CD4-positive, alpha-beta T cell (primary cell): ENCODE data around the gene BICRAL. TPM values are rescaled to one million over a fixed set of nuclear protein-coding genes. Genes with fewer than 3 reads are reported as not detected.

Source experiments
- ATAC-seq: fragments of 200-7000 bp; cut with Tn5 transposase; one replicate; pipeline ENCODE4 v1.10.0; 2022; ENCODE audit warnings: mild to moderate bottlenecking; ENCODE audit not compliant: poor library complexity
- CTCF ChIA-PET: fragments of 350-600 bp; sonication (Branson Sonifier 250); formaldehyde crosslinking; loops from one replicate; lab custom pipeline; 2021; ENCODE audit warnings: antibody characterized with exemption, inconsistent platforms; lab: Charles Lee
- POLR2A ChIA-PET: fragments of 350-600 bp; sonication (Branson Sonifier 250); formaldehyde crosslinking; loops from one replicate; lab custom pipeline; 2021; ENCODE audit warnings: antibody characterized with exemption, inconsistent platforms; lab: Charles Lee
- DNase-seq, 14 experiments: peaks; one replicate each; pipeline ENCODE4 v3.0.0-alpha.2; 2013 to 2020; ENCODE audit warnings: mixed read lengths in 2 of 14
- H3K27ac ChIP-seq, 2 donors: one replicate each; pipeline versions ENCODE4 v1.5.1 to v1.7.0; 2013; ENCODE audit warnings: low read length in 2 of 2, low read depth in 1 of 2, mild to moderate bottlenecking in 1 of 2
- H3K27me3 ChIP-seq, 2 experiments: 1 replicate in 1 of 2; 2 replicates in 1 of 2; pipeline versions ENCODE4 v1.6.1 to v1.7.0; 2013; ENCODE audit warnings: low read length in 2 of 2, control low read depth in 1 of 2, mild to moderate bottlenecking in 1 of 2, moderate library complexity in 1 of 2; ENCODE audit not compliant: insufficient read depth in 2 of 2, control insufficient read depth in 1 of 2
- H3K36me3 ChIP-seq: one replicate; pipeline ENCODE4 v1.6.1; 2013; ENCODE audit warnings: low read length, control low read depth; ENCODE audit not compliant: insufficient read depth
- H3K4me1 ChIP-seq: one replicate; pipeline ENCODE4 v1.6.1; 2013; ENCODE audit warnings: low read length, control low read depth; ENCODE audit not compliant: insufficient read depth
- H3K4me3 ChIP-seq: one replicate; pipeline ENCODE4 v1.5.1; 2013; ENCODE audit warnings: mild to moderate bottlenecking, low read length, moderate library complexity
- H3K9me3 ChIP-seq, 2 experiments: 1 replicate in 1 of 2; 2 replicates in 1 of 2; pipeline versions ENCODE4 v1.6.1 to v1.7.0; 2013; ENCODE audit warnings: low read length in 2 of 2, mild to moderate bottlenecking in 2 of 2, control low read depth in 1 of 2, moderate library complexity in 1 of 2; ENCODE audit not compliant: control insufficient read depth in 1 of 2, insufficient read depth in 1 of 2
- H3K27ac Mint-ChIP-seq: one replicate; pipeline ENCODE4 v1.8.0; 2020; ENCODE audit warnings: mixed read lengths
- H3K27me3 Mint-ChIP-seq: one replicate; pipeline ENCODE4 v1.8.0; 2021; ENCODE audit warnings: mixed read lengths
- H3K36me3 Mint-ChIP-seq: one replicate; pipeline ENCODE4 v1.8.0; 2021; ENCODE audit warnings: low read depth, mixed read lengths
- H3K4me1 Mint-ChIP-seq: one replicate; pipeline ENCODE4 v1.8.0; 2021; ENCODE audit warnings: low read depth, mixed read lengths
- H3K4me3 Mint-ChIP-seq: one replicate; pipeline ENCODE4 v1.8.0; 2020; ENCODE audit warnings: mild to moderate bottlenecking, mixed read lengths
- H3K9me3 Mint-ChIP-seq: one replicate; pipeline ENCODE4 v1.8.0; 2020; ENCODE audit warnings: mixed read lengths
- intact Hi-C, 2 experiments: fragments of 100-400 bp; cut with DNase I in 1 of 2; cut with micrococcal nuclease in 1 of 2; formaldehyde crosslinking; loops; one replicate each; pipeline versions ENCODE4 v1.15.1 to v1.9.0; 2023 to 2025; cut with DNase I, micrococcal nuclease
- total RNA-seq, 174 experiments: library from RNA in 2 of 174; stranded (reverse) in 2 of 174; gene quantifications; one replicate each; pipeline ENCODE4 v1.2.3 and lab custom pipeline; 2021 to 2026
- TF ChIP-seq, protein P1 (sequence below): fragments of 200-600 bp; IDR thresholded peaks from one replicate; pipeline ENCODE4 v1.8.0; 2022; ENCODE audit warnings: antibody characterized with exemption, mild to moderate bottlenecking

BICRAL gene
- total RNA-seq, 2 experiments from 2014 or later = 15.0 to 15.8 TPM

DNA sequence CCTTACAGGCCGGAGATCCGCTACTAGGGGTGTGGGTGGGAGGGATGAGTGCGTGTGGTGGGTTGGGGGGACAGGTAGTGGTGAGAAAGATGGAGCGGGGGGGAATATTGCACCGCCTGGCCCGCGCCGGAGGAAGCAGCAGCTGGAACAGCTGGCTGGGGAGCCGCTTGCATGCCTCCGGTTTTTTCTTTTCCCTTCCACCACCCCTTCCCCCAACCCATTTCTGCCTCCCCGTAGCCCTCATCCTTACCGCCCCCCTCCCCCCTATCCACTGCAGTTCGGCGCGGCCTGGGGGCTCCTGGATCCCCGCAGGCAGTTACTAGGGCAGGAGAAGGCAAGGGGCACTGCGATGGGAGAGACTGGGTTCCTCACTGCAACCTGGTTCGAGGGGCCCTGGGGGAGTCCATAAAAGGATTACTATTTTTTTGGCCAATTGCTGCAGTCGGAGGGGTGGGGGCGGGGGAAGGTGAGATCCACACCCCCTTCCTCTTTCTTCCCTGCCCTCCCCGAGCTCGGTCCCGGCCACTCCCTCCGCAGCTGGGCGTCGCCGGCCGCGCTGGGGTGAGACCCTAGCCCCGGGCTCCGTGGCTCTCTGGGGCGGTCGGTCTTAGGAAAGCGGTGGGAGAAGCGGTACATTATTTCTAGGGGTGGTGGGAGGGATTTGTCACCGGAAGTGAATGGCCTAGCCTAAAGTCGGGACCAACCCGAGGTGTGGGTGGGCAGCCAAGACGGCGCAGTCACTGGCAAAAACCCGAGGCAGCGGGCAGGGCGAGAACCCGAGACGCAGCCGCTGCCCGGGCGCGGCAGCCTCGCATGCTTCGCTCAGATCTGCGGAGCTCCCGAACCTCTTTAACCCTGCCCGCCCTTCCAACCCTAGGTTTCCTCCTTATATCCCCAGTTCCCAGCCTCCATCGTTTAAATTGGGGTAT, 35.1 kb upstream of the BICRAL start:
- peak; percentile 69 to 92 (median 80) for DNase-seq
- Histone ChIP-seq H3K27me3 (no peaks in the 10 kb centered on the region), H3K4me3 (peak overlapping the region; percentile 96), H3K4me1 (peaks cover 43% of the 10 kb centered on the region), H3K36me3 (peaks cover 3% of the 10 kb centered on the region), H3K9me3 (peaks cover 5 to 34% of the 10 kb centered on the region in 2 experiments), H3K27ac (peak overlapping the region; percentile 83 to 94)
- no peaks in the 10 kb centered on the region for H3K27me3 Mint-ChIP-seq
- H3K27ac Mint-ChIP-seq = peak overlapping the region; percentile 96
- peaks cover 40% of the 10 kb centered on the region for H3K36me3 Mint-ChIP-seq
- CTCF ChIA-PET = interaction anchor here (0.7 to 4.4 kb wide), 8 partner anchors 8 to 133 kb away, joined by 3 to 23 read pairs (median 6); partner anchors contain the start of gene RPL7L1
- peak; percentile 22 for ATAC-seq
- H3K9me3 Mint-ChIP-seq = peaks cover 8% of the 10 kb centered on the region
- peak overlapping the region; percentile 100 for H3K4me3 Mint-ChIP-seq
- TF ChIP-seq, protein P1, sequence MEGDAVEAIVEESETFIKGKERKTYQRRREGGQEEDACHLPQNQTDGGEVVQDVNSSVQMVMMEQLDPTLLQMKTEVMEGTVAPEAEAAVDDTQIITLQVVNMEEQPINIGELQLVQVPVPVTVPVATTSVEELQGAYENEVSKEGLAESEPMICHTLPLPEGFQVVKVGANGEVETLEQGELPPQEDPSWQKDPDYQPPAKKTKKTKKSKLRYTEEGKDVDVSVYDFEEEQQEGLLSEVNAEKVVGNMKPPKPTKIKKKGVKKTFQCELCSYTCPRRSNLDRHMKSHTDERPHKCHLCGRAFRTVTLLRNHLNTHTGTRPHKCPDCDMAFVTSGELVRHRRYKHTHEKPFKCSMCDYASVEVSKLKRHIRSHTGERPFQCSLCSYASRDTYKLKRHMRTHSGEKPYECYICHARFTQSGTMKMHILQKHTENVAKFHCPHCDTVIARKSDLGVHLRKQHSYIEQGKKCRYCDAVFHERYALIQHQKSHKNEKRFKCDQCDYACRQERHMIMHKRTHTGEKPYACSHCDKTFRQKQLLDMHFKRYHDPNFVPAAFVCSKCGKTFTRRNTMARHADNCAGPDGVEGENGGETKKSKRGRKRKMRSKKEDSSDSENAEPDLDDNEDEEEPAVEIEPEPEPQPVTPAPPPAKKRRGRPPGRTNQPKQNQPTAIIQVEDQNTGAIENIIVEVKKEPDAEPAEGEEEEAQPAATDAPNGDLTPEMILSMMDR = no peak
- H3K4me1 Mint-ChIP-seq = peaks cover 39% of the 10 kb centered on the region
- POLR2A ChIA-PET = interaction anchor here (0.5 to 13.7 kb wide), 43 partner anchors 9 to 1675 kb away, joined by 3 to 1427 read pairs (median 8); partner anchors contain the start of genes BICRAL, CNPY3, CUL7 and DNPH1
- intact Hi-C loops = loop anchor here (1.0 to 10.0 kb wide), 6 partner anchors 20 to 133 kb away; partner anchors contain the start of genes RPL7L1 (in 2 of the 2) and BICRAL (in 1 of the 2)

DNA sequence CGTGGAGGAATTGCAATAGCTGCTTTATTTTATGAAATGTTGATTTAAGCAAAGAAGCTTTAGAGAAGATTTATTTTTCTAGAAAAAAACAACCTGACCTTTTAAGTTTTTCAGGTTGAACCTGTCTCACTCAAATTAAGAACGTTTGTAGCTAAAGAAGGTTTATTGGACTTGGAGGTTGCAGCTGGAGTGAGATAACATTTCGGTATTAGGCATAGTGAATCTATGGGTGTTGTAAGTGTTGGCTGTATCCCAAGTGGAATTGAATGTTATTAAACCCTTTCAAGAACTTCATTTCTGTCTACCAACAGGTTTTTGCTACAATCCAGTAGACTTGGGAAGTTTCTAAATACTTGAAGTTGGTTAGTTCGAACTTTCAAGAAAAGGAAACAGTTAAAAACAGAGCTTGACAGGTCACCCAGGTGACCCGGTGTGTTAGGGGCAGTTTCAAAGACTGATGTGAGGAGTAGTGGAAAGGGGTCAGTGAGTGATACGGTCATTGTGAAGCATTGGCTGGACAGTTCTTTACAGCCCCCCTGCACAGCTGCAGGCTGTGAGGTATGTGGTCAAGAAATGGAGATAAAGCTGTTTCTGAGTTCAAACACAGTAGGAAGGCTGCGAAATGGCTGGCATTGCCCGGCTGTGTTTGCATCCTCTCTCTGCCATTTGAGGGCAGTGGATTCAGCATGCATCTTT, 33.5 kb upstream of the BICRAL start:
- DNase-seq = no peak
- no peaks in the 10 kb centered on the region for H3K27me3 Mint-ChIP-seq
- Histone ChIP-seq H3K9me3 (peaks cover 0 to 23% of the 10 kb centered on the region in 2 experiments), H3K27ac (peak overlapping the region in 1 of 2 donors; percentile 94), H3K4me3 (peak overlapping the region; percentile 96), H3K36me3 (peaks cover 3% of the 10 kb centered on the region), H3K27me3 (no peaks in the 10 kb centered on the region), H3K4me1 (peaks cover 49% of the 10 kb centered on the region)
- ChIA-PET POLR2A (interaction anchor here (0.6 to 13.7 kb wide), 9 partner anchors 13 to 680 kb away, joined by 3 to 1427 read pairs (median 32); partner anchors contain the start of genes BICRAL, KLC4, MRPL2 and RPL7L1), CTCF (interaction anchor here (0.9 to 4.4 kb wide), 4 partner anchors 10 to 22 kb away, joined by 3 to 23 read pairs (median 14); no protein-coding TSS in a partner anchor)
- H3K27ac Mint-ChIP-seq = peak overlapping the region; percentile 96
- peaks cover 2% of the 10 kb centered on the region for H3K9me3 Mint-ChIP-seq
- no peak for ATAC-seq
- peak overlapping the region; percentile 74 for H3K4me3 Mint-ChIP-seq
- H3K4me1 Mint-ChIP-seq = peaks cover 47% of the 10 kb centered on the region
- TF ChIP-seq, protein P1 = no peak
- peaks cover 36% of the 10 kb centered on the region for H3K36me3 Mint-ChIP-seq
- intact Hi-C loops = loop anchor here in 1 of 2 experiments (10.0 kb wide), 1 partner anchor 76 kb away; no protein-coding TSS in a partner anchor

DNA sequence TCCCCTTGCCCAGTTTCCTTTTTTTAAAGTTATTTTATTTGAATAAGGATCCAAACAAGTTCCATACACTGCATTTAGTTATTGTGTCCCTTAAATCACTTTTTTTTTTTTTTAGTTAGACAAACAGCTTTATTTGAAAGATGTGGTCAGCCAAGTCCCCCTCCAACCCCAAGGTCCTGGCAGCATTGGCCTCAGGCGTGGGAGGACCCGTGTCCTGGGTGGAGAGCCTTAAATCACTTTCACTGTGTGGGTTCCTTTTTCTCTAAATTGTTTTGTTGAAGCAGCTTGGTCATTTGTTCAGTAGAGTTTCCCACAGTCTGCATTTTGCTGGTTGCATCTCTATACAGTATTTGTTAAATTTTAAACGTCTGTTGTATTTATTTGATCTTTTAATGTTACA, 30.8 kb upstream of the BICRAL start:
- Histone ChIP-seq H3K27me3 (no peaks in the 10 kb centered on the region), H3K9me3 (no peaks in the 10 kb centered on the region), H3K4me1 (peaks cover 26% of the 10 kb centered on the region), H3K36me3 (peaks cover 3% of the 10 kb centered on the region), H3K27ac (no peak overlapping the region), H3K4me3 (no peak overlapping the region)
- TF ChIP-seq, protein P1 = no peak
- intact Hi-C loops = no loop called here
- CTCF ChIA-PET = no interaction called here
- DNase-seq (no peak), ATAC-seq (no peak)
- H3K27me3 Mint-ChIP-seq = no peaks in the 10 kb centered on the region
- no peak overlapping the region for H3K27ac Mint-ChIP-seq
- POLR2A ChIA-PET = interaction anchor here (13.7 kb wide), 1 partner anchor 26 kb away, joined by 1427 read pairs; the partner anchor contains the start of gene BICRAL
- no peak overlapping the region for H3K4me3 Mint-ChIP-seq
- H3K9me3 Mint-ChIP-seq = no peaks in the 10 kb centered on the region
- H3K36me3 Mint-ChIP-seq = peaks cover 31% of the 10 kb centered on the region
- H3K4me1 Mint-ChIP-seq = peaks cover 49% of the 10 kb centered on the region
